Smooth muscle cell (in vitro differentiated cells): ENCODE data around the gene RBM38. TPM values are rescaled to one million over a fixed set of nuclear protein-coding genes. Genes with fewer than 3 reads are reported as not detected.

Experiments
- DNase-seq: peaks from one replicate; lab custom pipeline; 2025; ENCODE audit not compliant: unreplicated experiment; lab: John Stamatoyannopoulos, UW
- H2AFZ ChIP-seq: fragments of 200-600 bp; sonication (generic); 2 replicates; pipeline ENCODE4 v1.6.0; 2016; ENCODE audit warnings: antibody characterized with exemption, low read depth, mild to moderate bottlenecking
- H3F3A ChIP-seq: fragments of 200-600 bp; sonication (generic); 2 replicates; pipeline ENCODE4 v1.6.0; 2017; ENCODE audit warnings: antibody characterized with exemption, low read depth
- H3K27ac ChIP-seq: fragments of 200-600 bp; sonication (generic); 2 replicates; pipeline ENCODE4 v1.5.1; 2016; ENCODE audit warnings: low read depth, mild to moderate bottlenecking
- H3K27me3 ChIP-seq: fragments of 200-600 bp; sonication (generic); 2 replicates; pipeline ENCODE4 v1.6.1; 2016; ENCODE audit warnings: low read depth, mild to moderate bottlenecking
- H3K36me3 ChIP-seq: fragments of 200-600 bp; sonication (generic); 2 replicates; pipeline ENCODE4 v1.5.1; 2016; ENCODE audit warnings: low read depth
- H3K4me1 ChIP-seq: fragments of 200-600 bp; sonication (generic); 2 replicates; pipeline ENCODE4 v1.5.1; 2016; ENCODE audit warnings: low read depth
- H3K4me2 ChIP-seq: fragments of 200-600 bp; sonication (generic); 2 replicates; pipeline ENCODE4 v1.6.0; 2016; ENCODE audit warnings: mild to moderate bottlenecking
- H3K4me3 ChIP-seq: fragments of 200-600 bp; sonication (generic); 2 replicates; pipeline ENCODE4 v1.5.1; 2016; ENCODE audit warnings: mild to moderate bottlenecking
- H3K79me2 ChIP-seq: fragments of 200-600 bp; sonication (generic); 2 replicates; pipeline ENCODE4 v1.6.0; 2016; ENCODE audit warnings: low read depth, mild to moderate bottlenecking
- H3K9ac ChIP-seq: fragments of 200-600 bp; sonication (generic); 2 replicates; pipeline ENCODE4 v1.6.0; 2016; ENCODE audit warnings: low read depth
- H3K9me3 ChIP-seq: fragments of 200-600 bp; sonication (generic); replicated peaks from 2 replicates; pipeline ENCODE4 v1.5.1; 2016; ENCODE audit warnings: low read depth
- H4K20me1 ChIP-seq: fragments of 200-600 bp; sonication (generic); 2 replicates; pipeline ENCODE4 v1.6.0; 2016; ENCODE audit warnings: low read depth
- WGBS: methylation state at CpG from one replicate; pipeline ENCODE4 v1.1.7; 2016; ENCODE audit warnings: low lambda C conversion rate; 5-methylcytosine and 5-hydroxymethylcytosine counted together
- polyA plus RNA-seq: library from polyadenylated mRNA; unstranded; fragments of >200 nt; fragmentation: Nextera tagmentation; extraction: Ambion mirVana; gene quantifications from 2 replicates; pipeline ENCODE4 v1.2.1, GENCODE V29; 2016
- total RNA-seq: library from RNA; depleted of rRNA; stranded (reverse); fragments of >200 nt; gene quantifications from 2 replicates; pipeline ENCODE4 v1.2.3, GENCODE V29; 2014
- TF ChIP-seq, protein P1 (sequence below): fragments of 200-600 bp; sonication (generic); IDR thresholded peaks from 2 replicates; pipeline ENCODE4 v1.5.1; 2017; ENCODE audit warnings: borderline replicate concordance, mild to moderate bottlenecking, antibody characterized with exemption; ENCODE audit not compliant: insufficient read depth, poor library complexity, severe bottlenecking

Gene RBM38
- total and polyA plus RNA-seq, 2 experiments from 2014 or later: 12.0 to 12.7 TPM

DNA sequence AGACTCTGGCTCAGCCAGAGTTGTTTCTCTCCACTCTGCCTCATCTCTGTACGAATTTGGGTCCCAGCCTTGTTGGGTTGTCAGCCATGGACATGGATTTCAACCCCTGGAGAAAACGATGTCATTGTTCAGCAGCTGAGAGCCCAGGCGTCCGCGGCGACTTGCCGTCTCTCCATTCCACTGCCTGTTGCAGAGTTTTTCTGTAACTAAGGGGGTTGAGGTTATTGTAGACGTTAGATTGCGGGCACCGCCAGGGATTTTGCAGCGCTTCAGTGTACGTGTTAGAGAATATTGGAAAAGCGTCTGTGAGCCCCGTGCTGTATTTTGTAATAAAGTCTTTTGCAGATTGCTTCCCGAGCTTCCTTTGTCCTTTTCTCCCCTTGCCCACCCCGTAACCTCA lies 13.1 kb upstream of the RBM38 start:
- H3K27ac ChIP-seq: no peak overlapping the region
- TF ChIP-seq, protein P1, sequence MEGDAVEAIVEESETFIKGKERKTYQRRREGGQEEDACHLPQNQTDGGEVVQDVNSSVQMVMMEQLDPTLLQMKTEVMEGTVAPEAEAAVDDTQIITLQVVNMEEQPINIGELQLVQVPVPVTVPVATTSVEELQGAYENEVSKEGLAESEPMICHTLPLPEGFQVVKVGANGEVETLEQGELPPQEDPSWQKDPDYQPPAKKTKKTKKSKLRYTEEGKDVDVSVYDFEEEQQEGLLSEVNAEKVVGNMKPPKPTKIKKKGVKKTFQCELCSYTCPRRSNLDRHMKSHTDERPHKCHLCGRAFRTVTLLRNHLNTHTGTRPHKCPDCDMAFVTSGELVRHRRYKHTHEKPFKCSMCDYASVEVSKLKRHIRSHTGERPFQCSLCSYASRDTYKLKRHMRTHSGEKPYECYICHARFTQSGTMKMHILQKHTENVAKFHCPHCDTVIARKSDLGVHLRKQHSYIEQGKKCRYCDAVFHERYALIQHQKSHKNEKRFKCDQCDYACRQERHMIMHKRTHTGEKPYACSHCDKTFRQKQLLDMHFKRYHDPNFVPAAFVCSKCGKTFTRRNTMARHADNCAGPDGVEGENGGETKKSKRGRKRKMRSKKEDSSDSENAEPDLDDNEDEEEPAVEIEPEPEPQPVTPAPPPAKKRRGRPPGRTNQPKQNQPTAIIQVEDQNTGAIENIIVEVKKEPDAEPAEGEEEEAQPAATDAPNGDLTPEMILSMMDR: no peak
- no peak overlapping the region for H3K9ac ChIP-seq
- H3K4me3 ChIP-seq: no peak overlapping the region
- no peaks in the 10 kb centered on the region for H3K27me3 ChIP-seq
- H3K36me3 ChIP-seq: peaks cover 6% of the 10 kb centered on the region
- H3K79me2 ChIP-seq: no peaks in the 10 kb centered on the region
- no peaks in the 10 kb centered on the region for H3K9me3 ChIP-seq
- DNase-seq: no peak
- H4K20me1 ChIP-seq: peaks cover 26% of the 10 kb centered on the region
- H3K4me1 ChIP-seq: no peaks in the 10 kb centered on the region
- 95% methylated on average over 16 of the region's 16 CpGs for WGBS
- no peak overlapping the region for H2AFZ ChIP-seq
- H3F3A ChIP-seq: no peaks in the 10 kb centered on the region
- H3K4me2 ChIP-seq: no peak overlapping the region

GRCh38 chr20:57378646-57379262 lies 12.4 kb upstream of the RBM38 start:
- no peak for DNase-seq
- H3K4me1 ChIP-seq: no peaks in the 10 kb centered on the region
- H4K20me1 ChIP-seq: peaks cover 26% of the 10 kb centered on the region
- TF ChIP-seq, protein P1: no peak
- H3K27me3 ChIP-seq: no peaks in the 10 kb centered on the region
- H2AFZ ChIP-seq: no peak overlapping the region
- H3K4me3 ChIP-seq: no peak overlapping the region
- no peak overlapping the region for H3K4me2 ChIP-seq
- WGBS: 100% methylated on average over 4 of the region's 4 CpGs
- H3K79me2 ChIP-seq: no peaks in the 10 kb centered on the region
- peaks cover under 1% of the 10 kb centered on the region for H3K36me3 ChIP-seq
- no peak overlapping the region for H3K27ac ChIP-seq
- H3F3A ChIP-seq: no peaks in the 10 kb centered on the region
- no peak overlapping the region for H3K9ac ChIP-seq
- no peaks in the 10 kb centered on the region for H3K9me3 ChIP-seq

DNA sequence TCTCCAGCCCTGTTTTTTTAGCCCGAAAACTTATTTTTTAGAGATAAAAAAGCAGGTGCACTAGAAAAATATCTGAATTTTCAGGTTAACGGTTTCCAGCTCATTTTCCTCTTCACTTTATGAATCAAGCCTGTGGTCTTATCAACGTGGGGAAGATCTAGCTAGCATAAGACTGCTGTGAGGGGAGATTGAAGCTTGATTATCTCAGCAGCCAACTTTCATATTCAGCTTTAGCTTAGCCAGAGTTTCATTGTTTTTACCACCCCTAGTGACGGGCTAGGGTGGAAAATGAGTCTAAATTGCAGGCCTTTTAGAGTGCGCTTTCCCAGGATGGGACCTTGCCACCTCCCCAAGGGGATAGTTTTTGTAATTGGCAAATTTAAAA lies 11.9 kb upstream of the RBM38 start:
- WGBS: 92% methylated on average over 5 of the region's 5 CpGs
- Histone ChIP-seq H4K20me1 (peaks cover 26% of the 10 kb centered on the region), H3K79me2 (no peaks in the 10 kb centered on the region), H3K27me3 (no peaks in the 10 kb centered on the region), H3K4me1 (no peaks in the 10 kb centered on the region), H3K36me3 (no peaks in the 10 kb centered on the region), H3F3A (no peaks in the 10 kb centered on the region), H3K9me3 (no peaks in the 10 kb centered on the region), H3K27ac (no peak overlapping the region), H3K4me3 (no peak overlapping the region), H3K4me2 (no peak overlapping the region), H3K9ac (no peak overlapping the region), H2AFZ (no peak overlapping the region)
- TF ChIP-seq, protein P1: no peak
- no peak for DNase-seq

GRCh38 chr20:57380081-57380750 lies 11.0 kb upstream of the RBM38 start:
- Histone ChIP-seq H3K9ac (no peak overlapping the region), H3K36me3 (no peaks in the 10 kb centered on the region), H4K20me1 (peaks cover 26% of the 10 kb centered on the region), H3K4me2 (no peak overlapping the region), H3K4me3 (no peak overlapping the region), H3K4me1 (no peaks in the 10 kb centered on the region), H3K79me2 (no peaks in the 10 kb centered on the region), H3F3A (no peaks in the 10 kb centered on the region), H3K27me3 (no peaks in the 10 kb centered on the region), H2AFZ (no peak overlapping the region), H3K9me3 (no peaks in the 10 kb centered on the region), H3K27ac (no peak overlapping the region)
- 98% methylated on average over 10 of the region's 10 CpGs for WGBS
- TF ChIP-seq, protein P1: no peak
- DNase-seq: no peak
